HUES6 (cell line): ENCODE data around the gene ZCCHC14.

Experiments used
- H3K27ac ChIP-seq: 2 replicates; pipeline ENCODE4 v1.7.0; 2013; ENCODE audit warnings: low read depth, mild to moderate bottlenecking, low read length, inconsistent platforms
- H3K27me3 ChIP-seq: 2 replicates; pipeline ENCODE4 v1.6.1; 2013; ENCODE audit warnings: low read length; ENCODE audit not compliant: control insufficient read depth, insufficient read depth
- H3K36me3 ChIP-seq: 2 replicates; pipeline ENCODE4 v1.6.1; 2013; ENCODE audit warnings: low read length; ENCODE audit not compliant: control insufficient read depth, insufficient read depth
- H3K4me1 ChIP-seq: 2 replicates; pipeline ENCODE4 v1.6.1; 2013; ENCODE audit warnings: low read length; ENCODE audit not compliant: control insufficient read depth, insufficient read depth
- H3K4me3 ChIP-seq: 2 replicates; pipeline ENCODE4 v1.5.1; 2013; ENCODE audit warnings: low read depth, low read length
- H3K9ac ChIP-seq: one replicate; pipeline ENCODE4 v1.6.1; 2013; ENCODE audit warnings: mild to moderate bottlenecking, low read length
- H3K9me3 ChIP-seq: 2 replicates; pipeline ENCODE4 v1.6.1; 2013; ENCODE audit warnings: low read depth, low read length; ENCODE audit not compliant: control insufficient read depth, insufficient read depth

The ZCCHC14 gene

GRCh38 chr16:87371261-87371866 lies 121.5 kb downstream of the ZCCHC14 start:
- H3K4me1 ChIP-seq = peaks cover 15% of the 10 kb centered on the region; the same call in 1 of the 2 replicates
- H3K27ac ChIP-seq = no peak overlapping the region

GRCh38 chr16:87369796-87370719 lies 122.8 kb downstream of the ZCCHC14 start:
- Histone ChIP-seq H3K9me3 (no peaks in the 10 kb centered on the region), H3K9ac (no peak overlapping the region), H3K4me3 (no peak overlapping the region), H3K27me3 (no peaks in the 10 kb centered on the region), H3K4me1 (peaks cover 15% of the 10 kb centered on the region; the same call in 1 of the 2 replicates), H3K36me3 (peaks cover 4% of the 10 kb centered on the region), H3K27ac (no peak overlapping the region)

More at GRCh38 chr16:87371261-87371866, 121.5 kb downstream of the ZCCHC14 start:
- Histone ChIP-seq H3K9ac (no peak overlapping the region), H3K9me3 (no peaks in the 10 kb centered on the region), H3K36me3 (peaks cover 4% of the 10 kb centered on the region), H3K27me3 (no peaks in the 10 kb centered on the region), H3K4me3 (no peak overlapping the region)

- H3K36me3 ChIP-seq = peaks cover 6% of the 10 kb centered on the region
Observed at GRCh38 chr16:87369117-87369765, 123.6 kb downstream of the ZCCHC14 start.

GRCh38 chr16:87368029-87368770 lies 124.6 kb downstream of the ZCCHC14 start:
- Histone ChIP-seq H3K4me1 (peaks cover 19% of the 10 kb centered on the region; the same call in 1 of the 2 replicates), H3K27me3 (no peaks in the 10 kb centered on the region), H3K27ac (no peak overlapping the region), H3K4me3 (no peak overlapping the region), H3K36me3 (peaks cover 8% of the 10 kb centered on the region), H3K9me3 (no peaks in the 10 kb centered on the region), H3K9ac (no peak overlapping the region)

More at GRCh38 chr16:87369117-87369765, 123.6 kb downstream of the ZCCHC14 start:
- H3K9ac ChIP-seq = no peak overlapping the region
- H3K9me3 ChIP-seq = no peaks in the 10 kb centered on the region
- no peak overlapping the region for H3K4me3 ChIP-seq
- no peaks in the 10 kb centered on the region for H3K27me3 ChIP-seq
- peaks cover 15% of the 10 kb centered on the region; the same call in 1 of the 2 replicates for H3K4me1 ChIP-seq
- no peak overlapping the region for H3K27ac ChIP-seq

GRCh38 chr16:87367529-87367928 lies 125.3 kb downstream of the ZCCHC14 start:
- Histone ChIP-seq H3K36me3 (peaks cover 8% of the 10 kb centered on the region), H3K9ac (no peak overlapping the region), H3K27ac (no peak overlapping the region), H3K27me3 (no peaks in the 10 kb centered on the region), H3K4me1 (peaks cover 19% of the 10 kb centered on the region; the same call in 1 of the 2 replicates), H3K4me3 (no peak overlapping the region), H3K9me3 (no peaks in the 10 kb centered on the region)

- no peak overlapping the region for H3K27ac ChIP-seq
- peaks cover 8% of the 10 kb centered on the region for H3K36me3 ChIP-seq
- H3K4me3 ChIP-seq = no peak overlapping the region
- no peak overlapping the region for H3K9ac ChIP-seq
- H3K4me1 ChIP-seq = peaks cover 19% of the 10 kb centered on the region; the same call in 1 of the 2 replicates
- H3K27me3 ChIP-seq = no peaks in the 10 kb centered on the region
- H3K9me3 ChIP-seq = no peaks in the 10 kb centered on the region
Observed at GRCh38 chr16:87366930-87367329, 125.9 kb downstream of the ZCCHC14 start.

GRCh38 chr16:87366288-87366687 lies 126.5 kb downstream of the ZCCHC14 start:
- H3K27me3 ChIP-seq = no peaks in the 10 kb centered on the region
- H3K4me1 ChIP-seq = peaks cover 15% of the 10 kb centered on the region; the same call in 1 of the 2 replicates
- no peak overlapping the region for H3K4me3 ChIP-seq
- no peaks in the 10 kb centered on the region for H3K9me3 ChIP-seq
- H3K36me3 ChIP-seq = peaks cover 13% of the 10 kb centered on the region
- H3K9ac ChIP-seq = no peak overlapping the region
- H3K27ac ChIP-seq = no peak overlapping the region

- Histone ChIP-seq H3K4me1 (peaks cover 9% of the 10 kb centered on the region; the same call in 1 of the 2 replicates), H3K4me3 (no peak overlapping the region), H3K9me3 (no peaks in the 10 kb centered on the region), H3K27ac (no peak overlapping the region), H3K27me3 (no peaks in the 10 kb centered on the region), H3K36me3 (peaks cover 19% of the 10 kb centered on the region), H3K9ac (no peak overlapping the region)
Observed at GRCh38 chr16:87365021-87365713, 127.7 kb downstream of the ZCCHC14 start.

- no peak overlapping the region for H3K4me3 ChIP-seq
- no peak overlapping the region for H3K27ac ChIP-seq
- no peaks in the 10 kb centered on the region for H3K27me3 ChIP-seq
- H3K36me3 ChIP-seq = peaks cover 31% of the 10 kb centered on the region
- H3K9me3 ChIP-seq = no peaks in the 10 kb centered on the region
- no peak overlapping the region for H3K9ac ChIP-seq
- peaks cover 4% of the 10 kb centered on the region; the same call in 1 of the 2 replicates for H3K4me1 ChIP-seq
Observed at GRCh38 chr16:87363771-87364455, 128.9 kb downstream of the ZCCHC14 start.
